ENCODE results near the gene CYLD. TPM values are rescaled to one million over a fixed set of nuclear protein-coding genes. Genes with fewer than 3 reads are reported as not detected.

CYLD gene
- total and polyA plus RNA-seq, 10 of the 15 experiments (the other 5 are each of a cell fraction or from before 2014, with no cell fraction given) = 19.2 to 106 (median 46.1) TPM

- Histone ChIP-seq H3K9me3 (replicated peaks; ENCODE audit: control insufficient read depth, insufficient read depth, low read length) (no peaks in the 10 kb centered on the region), H3K79me2 (ENCODE audit: control insufficient read depth, insufficient read depth, low read length) (no peaks in the 10 kb centered on the region), H3K9ac (ENCODE audit: control insufficient read depth, insufficient read depth, low read length) (no peak overlapping the region), H3K27me3 (replicated peaks in 1 of 2; ENCODE audit: control insufficient read depth in 2 of 2, insufficient read depth in 2 of 2, low read length in 1 of 2) (no peaks in the 10 kb centered on the region), H3K4me2 (ENCODE audit: control insufficient read depth, insufficient read depth) (no peak overlapping the region), H4K20me1 (ENCODE audit: control insufficient read depth, insufficient read depth) (no peaks in the 10 kb centered on the region), H3K4me3 (no peak overlapping the region), H3K4me1 (ENCODE audit: control insufficient read depth, insufficient read depth, low read length) (no peaks in the 10 kb centered on the region), H3K36me3 (ENCODE audit: control insufficient read depth in 2 of 2, insufficient read depth in 2 of 2, low read length in 1 of 2) (peaks cover 0 to 2% of the 10 kb centered on the region in 2 experiments; a peak in 1 of 4 replicates), H2AFZ (ENCODE audit: control insufficient read depth, low read depth, low read length) (no peak overlapping the region), H3K27ac (ENCODE audit: control insufficient read depth, insufficient read depth) (no peak overlapping the region)
- POLR2A ChIA-PET = no interaction called here
- CTCF ChIA-PET = interaction anchor here (1.0 to 13.4 kb wide), 11 partner anchors 16 to 779 kb away, joined by 3 to 293 read pairs (median 15); partner anchors contain the start of gene CNEP1R1
- BruUV-seq (replicated peaks) = no TSS peak
- ATAC-seq (no peak), FAIRE-seq (no peak), DNase-seq (ENCODE audit: low read depth, low spot score) (no peak)
- WGBS (ENCODE audit: insufficient coverage, insufficient replicate concordance, low lambda C conversion rate, missing lambda C conversion rate) = 67% methylated on average over 10 of the region's 10 CpGs
- intact Hi-C loops (cut with micrococcal nuclease; ENCODE audit: unreplicated experiment) (loop anchor here (10.0 kb wide), 2 partner anchors 560 to 590 kb away; no protein-coding TSS in a partner anchor), in situ Hi-C loops (cut with MboI) (no loop called here)
- TF ChIP-seq TAF1 (IDR thresholded peaks at IDR 0.05; ENCODE audit: borderline replicate concordance, low read depth, low read length) (no peak), RAD51 (IDR thresholded peaks at IDR 0.05) (no peak), SMAD1 (IDR thresholded peaks at IDR 0.05; ENCODE audit: low read depth, partially characterized antibody) (no peak), NR2C2 (IDR thresholded peaks at IDR 0.05; ENCODE audit: borderline replicate concordance, control insufficient read depth, insufficient read length, low read depth) (no peak), MEF2B (IDR thresholded peaks at IDR 0.05; ENCODE audit: partially characterized antibody, poor library complexity, severe bottlenecking) (no peak), E4F1 (IDR thresholded peaks at IDR 0.05; ENCODE audit: borderline replicate concordance, partially characterized antibody) (no peak), IRF3 (IDR thresholded peaks at IDR 0.05) (no peak), NBN (IDR thresholded peaks at IDR 0.05) (no peak), BHLHE40 (IDR thresholded peaks at IDR 0.05; ENCODE audit: borderline replicate concordance in 1 of 2, low read depth in 2 of 2, low read length in 1 of 2) (no peak), SPI1 (IDR thresholded peaks at IDR 0.05; ENCODE audit: borderline replicate concordance, insufficient read depth, low read depth, low read length) (no peak), SIX5 (IDR thresholded peaks at IDR 0.05; ENCODE audit: low read depth, low read length, severe bottlenecking) (no peak), MAX (IDR thresholded peaks at IDR 0.05; ENCODE audit: low read depth, low read length) (no peak), PAX5 (IDR thresholded peaks at IDR 0.05; ENCODE audit: borderline replicate concordance, low read depth, low read length) (no peak)
- TF ChIP-seq, protein P1, sequence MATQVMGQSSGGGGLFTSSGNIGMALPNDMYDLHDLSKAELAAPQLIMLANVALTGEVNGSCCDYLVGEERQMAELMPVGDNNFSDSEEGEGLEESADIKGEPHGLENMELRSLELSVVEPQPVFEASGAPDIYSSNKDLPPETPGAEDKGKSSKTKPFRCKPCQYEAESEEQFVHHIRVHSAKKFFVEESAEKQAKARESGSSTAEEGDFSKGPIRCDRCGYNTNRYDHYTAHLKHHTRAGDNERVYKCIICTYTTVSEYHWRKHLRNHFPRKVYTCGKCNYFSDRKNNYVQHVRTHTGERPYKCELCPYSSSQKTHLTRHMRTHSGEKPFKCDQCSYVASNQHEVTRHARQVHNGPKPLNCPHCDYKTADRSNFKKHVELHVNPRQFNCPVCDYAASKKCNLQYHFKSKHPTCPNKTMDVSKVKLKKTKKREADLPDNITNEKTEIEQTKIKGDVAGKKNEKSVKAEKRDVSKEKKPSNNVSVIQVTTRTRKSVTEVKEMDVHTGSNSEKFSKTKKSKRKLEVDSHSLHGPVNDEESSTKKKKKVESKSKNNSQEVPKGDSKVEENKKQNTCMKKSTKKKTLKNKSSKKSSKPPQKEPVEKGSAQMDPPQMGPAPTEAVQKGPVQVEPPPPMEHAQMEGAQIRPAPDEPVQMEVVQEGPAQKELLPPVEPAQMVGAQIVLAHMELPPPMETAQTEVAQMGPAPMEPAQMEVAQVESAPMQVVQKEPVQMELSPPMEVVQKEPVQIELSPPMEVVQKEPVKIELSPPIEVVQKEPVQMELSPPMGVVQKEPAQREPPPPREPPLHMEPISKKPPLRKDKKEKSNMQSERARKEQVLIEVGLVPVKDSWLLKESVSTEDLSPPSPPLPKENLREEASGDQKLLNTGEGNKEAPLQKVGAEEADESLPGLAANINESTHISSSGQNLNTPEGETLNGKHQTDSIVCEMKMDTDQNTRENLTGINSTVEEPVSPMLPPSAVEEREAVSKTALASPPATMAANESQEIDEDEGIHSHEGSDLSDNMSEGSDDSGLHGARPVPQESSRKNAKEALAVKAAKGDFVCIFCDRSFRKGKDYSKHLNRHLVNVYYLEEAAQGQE (IDR thresholded peaks at IDR 0.05; ENCODE audit: low read depth, low read length) = no peak
- SMC1A ChIA-PET (ENCODE audit: uncharacterized antibody, unreplicated experiment) = interaction anchor here (1.2 to 4.3 kb wide), 6 partner anchors 58 to 478 kb away, joined by 5 to 78 read pairs (median 16); no protein-coding TSS in a partner anchor
- RAD21 ChIA-PET (ENCODE audit: unreplicated experiment) = interaction anchor here (0.6 to 4.3 kb wide), 3 partner anchors 133 to 145 kb away, joined by 3 to 78 read pairs (median 25); no protein-coding TSS in a partner anchor
These were observed 62.5 kb downstream of the CYLD start for GRCh38 chr16:50804290-50804907.
